ENCODE results near the gene C14orf180.

DNA sequence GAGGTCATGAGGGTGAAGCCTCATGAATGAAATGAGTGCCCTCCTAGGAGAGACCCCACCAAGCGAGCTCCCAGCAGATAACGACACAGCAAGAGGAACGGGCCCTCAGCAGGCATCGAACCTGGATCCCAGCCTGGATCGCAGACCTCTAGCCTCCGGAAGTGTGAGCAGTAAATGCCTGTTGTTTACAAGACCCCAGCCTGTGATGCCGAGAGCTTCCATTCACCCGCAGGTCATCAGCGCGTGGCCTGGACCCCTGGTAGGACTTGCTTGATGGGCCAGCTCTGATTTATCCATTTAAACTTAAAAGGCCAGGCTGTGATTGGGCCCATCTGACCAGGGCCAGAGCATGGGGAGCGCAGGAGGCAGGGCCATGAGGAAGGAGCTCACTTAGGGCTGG is 18.0 kb downstream of the C14orf180 start:
- TF ChIP-seq CBX2 (IDR thresholded peaks at IDR 0.05; ENCODE audit: borderline replicate concordance, low read depth) (no peak), REST (IDR thresholded peaks at IDR 0.05) (no peak), CTCF (IDR thresholded peaks at IDR 0.05) (no peak), RAD21 (conservative IDR thresholded peaks at IDR 0.05 in 1 of 2, IDR thresholded peaks at IDR 0.05 in 1 of 2) (no peak)
